GM23338 (cell line): ENCODE results near the gene PTPRN2. TPM values are rescaled to one million over a fixed set of nuclear protein-coding genes. Genes with fewer than 3 reads are reported as not detected.

Experiments
- ATAC-seq: fragments of 200-7000 bp; cut with Tn5 transposase; 3 replicates; pipeline ENCODE4 v1.9.1; 2020
- DNase-seq: peaks from one replicate; pipeline ENCODE4 v3.0.0-alpha.2; 2015; ENCODE audit warnings: low spot score
- H2AFZ ChIP-seq: fragments of 200-600 bp; sonication (generic); 2 replicates; pipeline ENCODE4 v1.8.0; 2016; ENCODE audit warnings: antibody characterized with exemption, mild to moderate bottlenecking, moderate library complexity
- H3F3A ChIP-seq: fragments of 200-600 bp; sonication (generic); replicated peaks from 2 replicates; pipeline ENCODE4 v1.8.0; 2017; ENCODE audit warnings: antibody characterized with exemption, mixed run types, low read depth
- H3K27ac ChIP-seq: fragments of 200-600 bp; sonication (generic); 2 replicates; pipeline ENCODE4 v1.6.1; 2016; ENCODE audit warnings: low read depth
- H3K27me3 ChIP-seq: fragments of 200-600 bp; sonication (generic); 2 replicates; pipeline ENCODE4 v1.8.0; 2016; ENCODE audit warnings: mild to moderate bottlenecking, mixed run types, moderate library complexity; ENCODE audit not compliant: insufficient read depth
- H3K36me3 ChIP-seq: fragments of 200-600 bp; sonication (generic); 2 replicates; pipeline ENCODE4 v1.8.0; 2016; ENCODE audit warnings: mild to moderate bottlenecking; ENCODE audit not compliant: insufficient read depth
- H3K4me1 ChIP-seq: fragments of 200-600 bp; sonication (generic); 2 replicates; pipeline ENCODE4 v1.8.0; 2016; ENCODE audit warnings: mild to moderate bottlenecking, moderate library complexity; ENCODE audit not compliant: insufficient read depth
- H3K4me2 ChIP-seq: fragments of 200-600 bp; sonication (generic); 2 replicates; pipeline ENCODE4 v1.7.1; 2017; ENCODE audit warnings: mixed run types
- H3K4me3 ChIP-seq: fragments of 200-600 bp; sonication (generic); 2 replicates; pipeline ENCODE4 v1.6.1; 2016; ENCODE audit warnings: mixed run types
- H3K79me2 ChIP-seq: fragments of 200-600 bp; sonication (generic); replicated peaks from 2 replicates; pipeline ENCODE4 v1.8.0; 2017; ENCODE audit warnings: mild to moderate bottlenecking; ENCODE audit not compliant: insufficient read depth
- H3K9me2 ChIP-seq: fragments of 200-600 bp; sonication (generic); 2 replicates; pipeline ENCODE4 v1.8.0; 2017; ENCODE audit not compliant: insufficient read depth
- H4K20me1 ChIP-seq: fragments of 200-600 bp; sonication (generic); replicated peaks from 2 replicates; pipeline ENCODE4 v1.8.0; 2017; ENCODE audit warnings: mild to moderate bottlenecking; ENCODE audit not compliant: insufficient read depth
- H3K27ac Mint-ChIP-seq: 2 replicates; pipeline ENCODE4 v1.8.0; 2020; ENCODE audit warnings: inconsistent platforms, mild to moderate bottlenecking, moderate library complexity, mixed read lengths
- H3K27me3 Mint-ChIP-seq: 3 replicates; pipeline ENCODE4 v1.8.0; 2022; ENCODE audit warnings: low read depth, mild to moderate bottlenecking, moderate library complexity, mixed read lengths, inconsistent platforms; ENCODE audit not compliant: insufficient read depth, poor library complexity
- H3K36me3 Mint-ChIP-seq: 3 replicates; pipeline ENCODE4 v1.8.0; 2021; ENCODE audit warnings: low read depth, mild to moderate bottlenecking, inconsistent platforms, moderate library complexity, mixed read lengths
- H3K4me1 Mint-ChIP-seq: 3 replicates; pipeline ENCODE4 v1.8.0; 2020; ENCODE audit warnings: mild to moderate bottlenecking, inconsistent platforms, mixed read lengths
- H3K4me3 Mint-ChIP-seq: 3 replicates; pipeline ENCODE4 v1.8.0; 2021; ENCODE audit warnings: moderate library complexity, mild to moderate bottlenecking, inconsistent platforms, mixed read lengths
- H3K9me3 Mint-ChIP-seq: 3 replicates; pipeline ENCODE4 v1.8.0; 2020; ENCODE audit warnings: moderate library complexity, mild to moderate bottlenecking, inconsistent platforms, mixed read lengths
- CREB1 ChIP-seq: fragments of 250-450 bp; sonication (Bioruptor Pico); IDR thresholded peaks from 2 replicates; pipeline ENCODE4 v1.5.0; 2020; ENCODE audit warnings: low read depth, mild to moderate bottlenecking, moderate library complexity
- ETS1 ChIP-seq: IDR thresholded peaks from 2 replicates; pipeline ENCODE4 v1.6.1; 2016; ENCODE audit warnings: antibody characterized with exemption
- EZH2 ChIP-seq: fragments of 200-600 bp; sonication (generic); IDR thresholded peaks from one replicate; pipeline ENCODE4 v1.8.0; 2017; ENCODE audit warnings: antibody characterized with exemption, mild to moderate bottlenecking, low read depth; ENCODE audit not compliant: unreplicated experiment
- EZH2phosphoT487 ChIP-seq: fragments of 200-600 bp; sonication (generic); IDR thresholded peaks from one replicate; pipeline ENCODE4 v1.8.1; 2018; ENCODE audit warnings: antibody characterized with exemption; ENCODE audit not compliant: unreplicated experiment
- JUNB ChIP-seq: IDR thresholded peaks from one replicate; pipeline ENCODE4 v1.6.1; 2016; ENCODE audit warnings: antibody characterized with exemption; ENCODE audit not compliant: unreplicated experiment
- NANOG ChIP-seq: IDR thresholded peaks from 2 replicates; pipeline ENCODE4 v1.6.1; 2016; ENCODE audit warnings: antibody characterized with exemption, borderline replicate concordance
- POLR2AphosphoS5 ChIP-seq: IDR thresholded peaks from 2 replicates; pipeline ENCODE4 v1.6.1; 2016; ENCODE audit warnings: antibody characterized with exemption, low read depth
- REST ChIP-seq: IDR thresholded peaks from one replicate; pipeline ENCODE4 v1.6.1; 2018; ENCODE audit warnings: antibody characterized with exemption; ENCODE audit not compliant: unreplicated experiment
- STAT1 ChIP-seq: IDR thresholded peaks from one replicate; pipeline ENCODE4 v1.6.1; 2016; ENCODE audit warnings: antibody characterized with exemption; ENCODE audit not compliant: unreplicated experiment
- ZNF114 ChIP-seq: fragments of 250-450 bp; sonication (Bioruptor Pico); IDR thresholded peaks from 2 replicates; pipeline ENCODE4 v1.5.0; 2020; ENCODE audit warnings: mild to moderate bottlenecking, moderate library complexity
- ZNF331 ChIP-seq: fragments of 250-450 bp; sonication (Bioruptor Pico); IDR thresholded peaks from 2 replicates; pipeline ENCODE4 v1.5.0; 2020; ENCODE audit warnings: low read depth, mild to moderate bottlenecking, moderate library complexity
- polyA plus RNA-seq: library from polyadenylated mRNA; unstranded; fragments of >200 nt; fragmentation: Nextera tagmentation; extraction: Ambion mirVana; gene quantifications from 2 replicates; pipeline ENCODE4 v1.2.1, GENCODE V29; 2016
- total RNA-seq: library from RNA; depleted of rRNA; stranded (reverse); fragments of >200 nt; shearing (Covaris generic); gene quantifications from 2 replicates; pipeline ENCODE4 v1.2.3, GENCODE V29; 2014
- TF ChIP-seq, protein P1 (sequence below): fragments of 250-450 bp; sonication (Bioruptor Pico); IDR thresholded peaks from 2 replicates; pipeline ENCODE4 v1.5.0; 2020; ENCODE audit warnings: mild to moderate bottlenecking, moderate library complexity
- TF ChIP-seq, protein P2 (sequence below), 2 experiments: fragments of 200-600 bp in 1 of 2; sonication (generic) in 1 of 2; conservative IDR thresholded peaks; 2 replicates each; pipeline versions ENCODE4 v1.5.1 to v1.6.1; 2016 to 2017; ENCODE audit warnings: antibody characterized with exemption in 2 of 2, low read depth in 2 of 2, mild to moderate bottlenecking in 2 of 2, moderate library complexity in 1 of 2

Gene PTPRN2
- total and polyA plus RNA-seq, 2 experiments from 2014 or later, result 0.87 to 4.0 TPM

DNA sequence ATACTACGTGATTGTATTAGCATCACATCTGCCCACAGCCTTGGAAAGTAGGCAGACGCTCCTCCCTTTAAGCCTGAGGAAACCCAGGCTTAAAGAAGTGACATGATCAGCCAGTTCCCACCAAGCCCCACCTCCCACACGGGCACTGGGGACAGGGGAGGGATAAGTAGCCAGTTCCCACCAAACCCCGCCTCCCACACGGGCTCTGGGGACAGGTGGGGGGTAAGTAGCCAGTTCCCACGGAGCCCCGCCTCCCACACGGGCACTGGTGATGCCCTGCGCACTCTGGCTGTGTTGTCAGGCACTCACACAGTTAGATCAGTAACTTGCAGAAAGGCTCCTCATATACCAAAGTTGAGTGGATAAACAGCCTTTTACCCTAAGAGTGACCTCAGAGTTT is 606.8 kb downstream of the PTPRN2 start:
- no peak overlapping the region for H3K27ac ChIP-seq
- no peak overlapping the region for H3K4me3 ChIP-seq
- peaks cover 47% of the 10 kb centered on the region for H3K36me3 Mint-ChIP-seq
- H3K9me3 Mint-ChIP-seq, result peaks cover 91% of the 10 kb centered on the region
- H3K4me3 Mint-ChIP-seq, result no peak overlapping the region
- no peaks in the 10 kb centered on the region for H4K20me1 ChIP-seq
- no peaks in the 10 kb centered on the region for H3F3A ChIP-seq
- ATAC-seq, result no peak
- no peaks in the 10 kb centered on the region for H3K79me2 ChIP-seq
- H3K4me1 ChIP-seq, result no peaks in the 10 kb centered on the region
- no peaks in the 10 kb centered on the region for H3K9me2 ChIP-seq
- H2AFZ ChIP-seq, result no peak overlapping the region
- no peak overlapping the region for H3K27ac Mint-ChIP-seq
- peaks cover 4% of the 10 kb centered on the region for H3K27me3 Mint-ChIP-seq
- peaks cover 4% of the 10 kb centered on the region; the same call in 1 of the 2 replicates for H3K36me3 ChIP-seq
- no peaks in the 10 kb centered on the region for H3K4me1 Mint-ChIP-seq
- no peak overlapping the region for H3K4me2 ChIP-seq
- DNase-seq, result no peak
- TF ChIP-seq EZH2 (no peak), POLR2AphosphoS5 (no peak), STAT1 (no peak), ETS1 (no peak), ZNF114 (no peak), ZNF331 (CRISPR knock-in tag) (no peak), EZH2phosphoT487 (no peak), JUNB (no peak), NANOG (no peak), REST (no peak), CREB1 (CRISPR knock-in tag) (no peak)
- TF ChIP-seq, protein P1, sequence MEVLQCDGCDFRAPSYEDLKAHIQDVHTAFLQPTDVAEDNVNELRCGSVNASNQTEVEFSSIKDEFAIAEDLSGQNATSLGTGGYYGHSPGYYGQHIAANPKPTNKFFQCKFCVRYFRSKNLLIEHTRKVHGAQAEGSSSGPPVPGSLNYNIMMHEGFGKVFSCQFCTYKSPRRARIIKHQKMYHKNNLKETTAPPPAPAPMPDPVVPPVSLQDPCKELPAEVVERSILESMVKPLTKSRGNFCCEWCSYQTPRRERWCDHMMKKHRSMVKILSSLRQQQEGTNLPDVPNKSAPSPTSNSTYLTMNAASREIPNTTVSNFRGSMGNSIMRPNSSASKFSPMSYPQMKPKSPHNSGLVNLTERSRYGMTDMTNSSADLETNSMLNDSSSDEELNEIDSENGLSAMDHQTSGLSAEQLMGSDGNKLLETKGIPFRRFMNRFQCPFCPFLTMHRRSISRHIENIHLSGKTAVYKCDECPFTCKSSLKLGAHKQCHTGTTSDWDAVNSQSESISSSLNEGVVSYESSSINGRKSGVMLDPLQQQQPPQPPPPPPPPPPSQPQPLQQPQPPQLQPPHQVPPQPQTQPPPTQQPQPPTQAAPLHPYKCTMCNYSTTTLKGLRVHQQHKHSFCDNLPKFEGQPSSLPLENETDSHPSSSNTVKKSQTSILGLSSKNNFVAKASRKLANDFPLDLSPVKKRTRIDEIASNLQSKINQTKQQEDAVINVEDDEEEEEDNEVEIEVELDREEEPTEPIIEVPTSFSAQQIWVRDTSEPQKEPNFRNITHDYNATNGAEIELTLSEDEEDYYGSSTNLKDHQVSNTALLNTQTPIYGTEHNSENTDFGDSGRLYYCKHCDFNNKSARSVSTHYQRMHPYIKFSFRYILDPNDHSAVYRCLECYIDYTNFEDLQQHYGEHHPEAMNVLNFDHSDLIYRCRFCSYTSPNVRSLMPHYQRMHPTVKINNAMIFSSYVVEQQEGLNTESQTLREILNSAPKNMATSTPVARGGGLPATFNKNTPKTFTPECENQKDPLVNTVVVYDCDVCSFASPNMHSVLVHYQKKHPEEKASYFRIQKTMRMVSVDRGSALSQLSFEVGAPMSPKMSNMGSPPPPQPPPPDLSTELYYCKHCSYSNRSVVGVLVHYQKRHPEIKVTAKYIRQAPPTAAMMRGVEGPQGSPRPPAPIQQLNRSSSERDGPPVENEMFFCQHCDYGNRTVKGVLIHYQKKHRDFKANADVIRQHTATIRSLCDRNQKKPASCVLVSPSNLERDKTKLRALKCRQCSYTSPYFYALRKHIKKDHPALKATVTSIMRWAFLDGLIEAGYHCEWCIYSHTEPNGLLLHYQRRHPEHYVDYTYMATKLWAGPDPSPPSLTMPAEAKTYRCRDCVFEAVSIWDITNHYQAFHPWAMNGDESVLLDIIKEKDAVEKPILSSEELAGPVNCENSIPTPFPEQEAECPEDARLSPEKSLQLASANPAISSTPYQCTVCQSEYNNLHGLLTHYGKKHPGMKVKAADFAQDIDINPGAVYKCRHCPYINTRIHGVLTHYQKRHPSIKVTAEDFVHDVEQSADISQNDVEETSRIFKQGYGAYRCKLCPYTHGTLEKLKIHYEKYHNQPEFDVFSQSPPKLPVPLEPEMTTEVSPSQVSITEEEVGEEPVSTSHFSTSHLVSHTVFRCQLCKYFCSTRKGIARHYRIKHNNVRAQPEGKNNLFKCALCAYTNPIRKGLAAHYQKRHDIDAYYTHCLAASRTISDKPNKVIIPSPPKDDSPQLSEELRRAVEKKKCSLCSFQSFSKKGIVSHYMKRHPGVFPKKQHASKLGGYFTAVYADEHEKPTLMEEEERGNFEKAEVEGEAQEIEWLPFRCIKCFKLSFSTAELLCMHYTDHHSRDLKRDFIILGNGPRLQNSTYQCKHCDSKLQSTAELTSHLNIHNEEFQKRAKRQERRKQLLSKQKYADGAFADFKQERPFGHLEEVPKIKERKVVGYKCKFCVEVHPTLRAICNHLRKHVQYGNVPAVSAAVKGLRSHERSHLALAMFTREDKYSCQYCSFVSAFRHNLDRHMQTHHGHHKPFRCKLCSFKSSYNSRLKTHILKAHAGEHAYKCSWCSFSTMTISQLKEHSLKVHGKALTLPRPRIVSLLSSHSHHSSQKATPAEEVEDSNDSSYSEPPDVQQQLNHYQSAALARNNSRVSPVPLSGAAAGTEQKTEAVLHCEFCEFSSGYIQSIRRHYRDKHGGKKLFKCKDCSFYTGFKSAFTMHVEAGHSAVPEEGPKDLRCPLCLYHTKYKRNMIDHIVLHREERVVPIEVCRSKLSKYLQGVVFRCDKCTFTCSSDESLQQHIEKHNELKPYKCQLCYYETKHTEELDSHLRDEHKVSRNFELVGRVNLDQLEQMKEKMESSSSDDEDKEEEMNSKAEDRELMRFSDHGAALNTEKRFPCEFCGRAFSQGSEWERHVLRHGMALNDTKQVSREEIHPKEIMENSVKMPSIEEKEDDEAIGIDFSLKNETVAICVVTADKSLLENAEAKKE (CRISPR knock-in tag), result no peak
- TF ChIP-seq, protein P2, sequence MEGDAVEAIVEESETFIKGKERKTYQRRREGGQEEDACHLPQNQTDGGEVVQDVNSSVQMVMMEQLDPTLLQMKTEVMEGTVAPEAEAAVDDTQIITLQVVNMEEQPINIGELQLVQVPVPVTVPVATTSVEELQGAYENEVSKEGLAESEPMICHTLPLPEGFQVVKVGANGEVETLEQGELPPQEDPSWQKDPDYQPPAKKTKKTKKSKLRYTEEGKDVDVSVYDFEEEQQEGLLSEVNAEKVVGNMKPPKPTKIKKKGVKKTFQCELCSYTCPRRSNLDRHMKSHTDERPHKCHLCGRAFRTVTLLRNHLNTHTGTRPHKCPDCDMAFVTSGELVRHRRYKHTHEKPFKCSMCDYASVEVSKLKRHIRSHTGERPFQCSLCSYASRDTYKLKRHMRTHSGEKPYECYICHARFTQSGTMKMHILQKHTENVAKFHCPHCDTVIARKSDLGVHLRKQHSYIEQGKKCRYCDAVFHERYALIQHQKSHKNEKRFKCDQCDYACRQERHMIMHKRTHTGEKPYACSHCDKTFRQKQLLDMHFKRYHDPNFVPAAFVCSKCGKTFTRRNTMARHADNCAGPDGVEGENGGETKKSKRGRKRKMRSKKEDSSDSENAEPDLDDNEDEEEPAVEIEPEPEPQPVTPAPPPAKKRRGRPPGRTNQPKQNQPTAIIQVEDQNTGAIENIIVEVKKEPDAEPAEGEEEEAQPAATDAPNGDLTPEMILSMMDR (conservative IDR thresholded peaks at IDR 0.05; ENCODE audit: low read depth in 2 of 2), result no peak
- H3K27me3 ChIP-seq, result no peaks in the 10 kb centered on the region
